Neuronal stem cell (in vitro differentiated cells): ENCODE results near the gene GPA33. TPM values are rescaled to one million over a fixed set of nuclear protein-coding genes. Genes with fewer than 3 reads are reported as not detected.

Source experiments
- DNase-seq: peaks from one replicate; pipeline ENCODE4 v3.0.0-alpha.2; 2013; ENCODE audit warnings: low spot score
- H2AFZ ChIP-seq: one replicate; pipeline ENCODE4 v1.6.1; 2013; ENCODE audit warnings: mild to moderate bottlenecking, low read length, inconsistent platforms
- H2AK5ac ChIP-seq: 2 replicates; pipeline ENCODE4 v1.6.1; 2013; ENCODE audit warnings: low read depth, mild to moderate bottlenecking, inconsistent platforms, low read length, moderate library complexity, mixed read lengths
- H2BK120ac ChIP-seq: 2 replicates; pipeline ENCODE4 v1.6.1; 2013; ENCODE audit warnings: low read depth, mild to moderate bottlenecking, inconsistent platforms, low read length, moderate library complexity, mixed read lengths
- H2BK12ac ChIP-seq: one replicate; pipeline ENCODE4 v1.6.1; 2013; ENCODE audit warnings: low read length, inconsistent platforms
- H2BK15ac ChIP-seq: 2 replicates; pipeline ENCODE4 v1.6.1; 2013; ENCODE audit warnings: mild to moderate bottlenecking, low read length, inconsistent platforms, mixed read lengths
- H2BK5ac ChIP-seq: one replicate; pipeline ENCODE4 v1.6.1; 2013; ENCODE audit warnings: inconsistent platforms, mild to moderate bottlenecking, low read length, moderate library complexity
- H3K14ac ChIP-seq: one replicate; pipeline ENCODE4 v1.6.1; 2013; ENCODE audit warnings: low read length, inconsistent platforms
- H3K18ac ChIP-seq: 2 replicates; pipeline ENCODE4 v1.6.1; 2013; ENCODE audit warnings: low read length, inconsistent platforms
- H3K23ac ChIP-seq: 2 replicates; pipeline ENCODE4 v1.6.1; 2013; ENCODE audit warnings: low read depth, mild to moderate bottlenecking, mixed read lengths, low read length, inconsistent platforms; ENCODE audit not compliant: poor library complexity
- H3K27ac ChIP-seq: replicated peaks from 3 replicates; pipeline ENCODE4 v1.5.1; 2013; ENCODE audit warnings: low read length, inconsistent platforms
- H3K27me3 ChIP-seq, 3 experiments: 2 replicates each; pipeline ENCODE4 v1.6.1; 2013; ENCODE audit warnings: low read length in 3 of 3, mild to moderate bottlenecking in 2 of 3, inconsistent platforms in 1 of 3, low read depth in 1 of 3, mixed read lengths in 1 of 3, moderate library complexity in 1 of 3; ENCODE audit not compliant: control insufficient read depth in 3 of 3, insufficient read depth in 3 of 3
- H3K36me3 ChIP-seq, 2 donors: replicated peaks in 1 of 2; 2 replicates each; pipeline ENCODE4 v1.6.1; 2013; ENCODE audit warnings: low read length in 2 of 2; ENCODE audit not compliant: control insufficient read depth in 2 of 2, insufficient read depth in 2 of 2
- H3K4ac ChIP-seq: 2 replicates; pipeline ENCODE4 v1.6.1; 2013; ENCODE audit warnings: inconsistent platforms, mild to moderate bottlenecking, low read length, moderate library complexity
- H3K4me1 ChIP-seq, 2 donors: 1 replicate in 1 of 2; 2 replicates in 1 of 2; pipeline ENCODE4 v1.6.1; 2013; ENCODE audit warnings: low read length in 2 of 2, low read depth in 1 of 2; ENCODE audit not compliant: control insufficient read depth in 2 of 2, insufficient read depth in 1 of 2
- H3K4me2 ChIP-seq: one replicate; pipeline ENCODE4 v1.6.1; 2013; ENCODE audit warnings: mild to moderate bottlenecking, low read length, inconsistent platforms; ENCODE audit not compliant: insufficient read depth, poor library complexity, severe bottlenecking
- H3K4me3 ChIP-seq, 2 donors: 2 replicates each; pipeline ENCODE4 v1.5.1; 2013; ENCODE audit warnings: low read length in 2 of 2, mild to moderate bottlenecking in 2 of 2, inconsistent platforms in 1 of 2, moderate library complexity in 1 of 2
- H3K79me1 ChIP-seq: one replicate; pipeline ENCODE4 v1.6.1; 2013; ENCODE audit warnings: low read depth, mild to moderate bottlenecking, inconsistent platforms, low read length, moderate library complexity
- H3K9ac ChIP-seq: one replicate; pipeline ENCODE4 v1.6.1; 2013; ENCODE audit warnings: mild to moderate bottlenecking, low read depth, low read length, inconsistent platforms; ENCODE audit not compliant: poor library complexity
- H3K9me3 ChIP-seq, 2 donors: replicated peaks in 1 of 2; 2 replicates each; pipeline versions ENCODE3 to v1.6.1; 2013; ENCODE audit warnings: low read length in 2 of 2, mild to moderate bottlenecking in 2 of 2, inconsistent platforms in 1 of 2, low read depth in 1 of 2, mixed read lengths in 1 of 2, moderate library complexity in 1 of 2; ENCODE audit not compliant: control insufficient read depth in 2 of 2, insufficient read depth in 1 of 2
- H4K8ac ChIP-seq: one replicate; pipeline ENCODE4 v1.6.1; 2013; ENCODE audit warnings: low read depth, mild to moderate bottlenecking, inconsistent platforms, low read length, moderate library complexity
- H4K91ac ChIP-seq: one replicate; pipeline ENCODE4 v1.6.1; 2013; ENCODE audit warnings: low read length, low read depth, mild to moderate bottlenecking, inconsistent platforms; ENCODE audit not compliant: poor library complexity
- WGBS, 2 donors: extraction: QIAGEN DNeasy Blood & Tissue Kit; methylation state at CpG; one replicate each; pipeline ENCODE4 v1.1.7; 2013; ENCODE audit warnings: missing lambda C conversion rate in 2 of 2, mixed read lengths in 1 of 2; ENCODE audit not compliant: insufficient read length in 2 of 2, insufficient replicate concordance in 1 of 2; ENCODE audit errors: extremely low coverage in 2 of 2; 5-methylcytosine and 5-hydroxymethylcytosine counted together
- polyA plus RNA-seq, 2 experiments: library from polyadenylated mRNA; stranded (reverse); fragments of 200-250 nt; gene quantifications; one replicate each; pipeline ENCODE4 v1.2.3, GENCODE V29; 2013

GPA33 gene, protein sequence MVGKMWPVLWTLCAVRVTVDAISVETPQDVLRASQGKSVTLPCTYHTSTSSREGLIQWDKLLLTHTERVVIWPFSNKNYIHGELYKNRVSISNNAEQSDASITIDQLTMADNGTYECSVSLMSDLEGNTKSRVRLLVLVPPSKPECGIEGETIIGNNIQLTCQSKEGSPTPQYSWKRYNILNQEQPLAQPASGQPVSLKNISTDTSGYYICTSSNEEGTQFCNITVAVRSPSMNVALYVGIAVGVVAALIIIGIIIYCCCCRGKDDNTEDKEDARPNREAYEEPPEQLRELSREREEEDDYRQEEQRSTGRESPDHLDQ
- 1.4 TPM for polyA plus RNA-seq (2013, experiment 1 of 2)
- 1.4 TPM for polyA plus RNA-seq (2013, experiment 2 of 2)

DNA sequence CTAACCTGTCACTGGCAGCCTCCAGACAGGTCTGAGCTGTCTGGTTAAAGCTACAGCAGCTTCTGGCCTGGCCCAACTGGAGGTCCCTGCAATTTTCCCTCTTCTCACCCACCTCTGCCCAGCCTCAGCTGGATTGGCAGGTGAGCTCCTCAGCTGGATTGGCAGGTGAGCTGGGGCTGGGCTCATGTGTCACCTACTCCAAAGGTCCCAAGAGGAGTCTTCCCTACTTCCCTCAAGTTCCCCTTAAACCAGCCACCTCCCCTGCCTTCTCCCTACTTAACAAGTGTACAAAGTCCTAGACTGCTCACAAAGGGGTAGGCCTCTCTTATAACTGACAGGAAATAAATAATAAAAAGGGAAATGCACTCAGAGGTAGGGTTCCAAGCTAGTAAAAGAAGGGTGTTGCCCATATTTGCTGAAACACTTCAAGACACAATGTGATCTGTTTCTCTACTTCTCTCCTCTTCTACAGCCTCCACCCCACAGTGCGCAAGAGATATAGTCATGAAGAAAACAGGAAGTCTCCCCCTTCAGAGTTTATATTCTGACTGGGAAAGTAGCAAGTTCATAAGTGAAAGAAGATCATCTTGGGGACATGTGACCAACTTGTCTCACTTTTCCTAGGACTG lies at the start of gene GPA33:
Gene GPA33, minus strand, starts transcription at position 64 of the 629 bp plus-strand sequence. CDS start 90 bp downstream, outside the sequence.
- no peaks in the 10 kb centered on the region for H3K36me3 ChIP-seq
- no peak within 1 kb of the TSS for H2BK120ac ChIP-seq
- no peak within 1 kb of the TSS for H3K23ac ChIP-seq
- peaks cover 0 to 7% (median 0%) of the 10 kb centered on the region in 3 experiments for H3K27me3 ChIP-seq
- no peak within 1 kb of the TSS for H3K27ac ChIP-seq
- no peak within 1 kb of the TSS for H3K18ac ChIP-seq
- H3K9me3 ChIP-seq, result peaks cover 0 to 1% of the 10 kb centered on the region in 2 donors
- H3K14ac ChIP-seq, result no peak within 1 kb of the TSS
- no peak within 1 kb of the TSS for H2BK12ac ChIP-seq
- no peak for DNase-seq
- H3K4me1 ChIP-seq, result peaks cover 0 to 5% of the 10 kb centered on the region in 2 donors
- H2BK15ac ChIP-seq, result no peak within 1 kb of the TSS
- no peak within 1 kb of the TSS for H4K8ac ChIP-seq
- no peak within 1 kb of the TSS for H2AK5ac ChIP-seq
- H3K9ac ChIP-seq, result no peak within 1 kb of the TSS
- H3K4ac ChIP-seq, result no peak within 1 kb of the TSS
- H3K4me2 ChIP-seq, result no peak within 1 kb of the TSS
- no peak within 1 kb of the TSS for H4K91ac ChIP-seq
- no peak within 1 kb of the TSS for H2BK5ac ChIP-seq
- H2AFZ ChIP-seq, result no peak within 1 kb of the TSS
- no peak within 1 kb of the TSS for H3K4me3 ChIP-seq
- no peaks in the 10 kb centered on the region for H3K79me1 ChIP-seq
- no CpG with 5 or more reads among the region's 1 CpG for WGBS, 2 donors

DNA sequence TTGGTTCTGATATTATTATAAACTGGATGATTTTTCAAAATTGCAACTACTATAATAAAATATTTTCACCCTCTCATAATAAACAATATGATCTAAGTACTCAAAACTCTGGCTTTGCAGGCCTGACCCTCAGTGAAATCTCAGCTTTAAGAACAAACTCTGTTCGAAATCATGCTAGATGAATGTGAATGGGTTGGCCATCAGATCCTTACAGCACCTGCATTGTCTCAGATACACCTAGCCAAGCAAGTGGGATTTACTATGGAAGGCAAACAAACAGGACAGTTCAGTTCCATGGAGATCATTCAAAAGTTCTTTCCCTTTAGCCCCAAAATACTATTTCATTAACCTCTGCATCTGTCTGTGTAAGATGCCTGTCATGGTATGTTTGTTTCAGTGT lies 48.5 kb upstream of the GPA33 start:
- no peak overlapping the region for H2BK12ac ChIP-seq
- H3K18ac ChIP-seq, result no peak overlapping the region
- H3K4ac ChIP-seq, result no peak overlapping the region
- no peak overlapping the region for H2BK120ac ChIP-seq
- H4K8ac ChIP-seq, result no peak overlapping the region
- H3K4me2 ChIP-seq, result no peak overlapping the region
- H3K4me3 ChIP-seq, result no peak overlapping the region
- no peak overlapping the region for H3K9ac ChIP-seq
- no peak overlapping the region for H2AFZ ChIP-seq
- H2BK15ac ChIP-seq, result no peak overlapping the region
- no peak overlapping the region for H3K14ac ChIP-seq
- WGBS, 2 donors, result no CpG with 5 or more reads among the region's 1 CpG
- H3K27me3 ChIP-seq, result no peaks in the 10 kb centered on the region
- peaks cover 20 to 30% of the 10 kb centered on the region in 2 donors for H3K4me1 ChIP-seq
- H3K23ac ChIP-seq, result no peak overlapping the region
- H3K36me3 ChIP-seq, result no peaks in the 10 kb centered on the region
- no peak overlapping the region for H2BK5ac ChIP-seq
- H2AK5ac ChIP-seq, result no peak overlapping the region
- no peak for DNase-seq
- no peak overlapping the region for H4K91ac ChIP-seq
- H3K9me3 ChIP-seq, result peaks cover 0 to 3% of the 10 kb centered on the region in 2 donors
- no peaks in the 10 kb centered on the region for H3K79me1 ChIP-seq
- no peak overlapping the region for H3K27ac ChIP-seq

DNA sequence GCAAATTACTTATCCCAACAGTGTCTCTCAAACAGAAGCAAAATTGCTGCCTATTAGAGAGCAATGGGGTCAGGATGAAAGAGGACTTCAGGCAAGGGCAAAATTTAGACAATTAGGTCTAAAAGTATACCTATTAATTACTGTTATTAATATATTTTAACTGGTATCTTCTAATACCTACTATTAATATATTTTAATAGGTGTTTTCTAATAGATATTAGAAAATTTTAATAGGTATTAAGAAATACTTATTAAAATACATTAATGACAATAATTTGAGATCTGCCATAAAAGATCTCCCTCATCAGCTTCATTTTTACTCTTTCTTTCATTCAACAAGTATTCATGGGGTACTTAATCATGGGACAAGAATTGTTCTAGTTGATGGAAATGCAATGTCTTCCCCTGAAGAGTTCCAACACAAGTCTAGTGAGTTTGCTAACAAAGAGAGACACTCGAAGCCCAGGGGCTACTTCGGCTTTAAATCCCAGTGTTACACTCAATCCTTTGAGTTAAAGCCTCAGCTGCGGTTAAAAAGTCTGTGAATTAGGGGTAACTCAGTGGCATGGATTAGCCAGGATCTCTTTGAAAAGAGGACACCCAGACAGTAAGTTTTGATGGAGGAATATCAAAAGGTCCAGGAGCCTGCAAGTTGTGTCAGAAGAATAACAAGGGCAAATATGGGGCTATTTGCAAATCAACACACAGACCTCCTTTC lies 47.8 kb upstream of the GPA33 start:
- no CpG with 5 or more reads among the region's 3 CpGs for WGBS, 2 donors
- H3K4me3 ChIP-seq, result peak overlapping the region in 1 of 2 donors; percentile 13

More for the DNA sequence above, 47.8 kb upstream of the GPA33 start:
- Histone ChIP-seq H3K79me1 (no peaks in the 10 kb centered on the region), H3K4me2 (no peak overlapping the region), H3K23ac (no peak overlapping the region), H3K18ac (no peak overlapping the region), H2BK5ac (no peak overlapping the region), H3K27ac (peak overlapping the region; percentile 65), H3K9me3 (peaks cover 0 to 2% of the 10 kb centered on the region in 2 donors), H2AFZ (peak overlapping the region; percentile 65), H2BK120ac (no peak overlapping the region), H3K36me3 (no peaks in the 10 kb centered on the region), H4K8ac (no peak overlapping the region), H3K4ac (no peak overlapping the region), H3K27me3 (no peaks in the 10 kb centered on the region), H4K91ac (no peak overlapping the region), H2BK12ac (no peak overlapping the region), H3K14ac (no peak overlapping the region), H3K4me1 (peaks cover 20 to 30% of the 10 kb centered on the region in 2 donors), H3K9ac (no peak overlapping the region), H2AK5ac (no peak overlapping the region), H2BK15ac (no peak overlapping the region)
- DNase-seq, result no peak
